Peyer's patch (tissue), 4 donors: ENCODE measurements around the gene TAF12.

Experiments used
- POLR2A ChIP-seq, 2 donors: fragments of 450-650 bp; IDR thresholded peaks; one replicate each; pipeline ENCODE4 v1.5.1; 2017; ENCODE audit warnings: antibody characterized with exemption in 2 of 2, mild to moderate bottlenecking in 2 of 2, moderate library complexity in 2 of 2
- TF ChIP-seq, protein P1 (sequence below), 6 experiments: fragments of 450-650 bp in 4 of 6; fragments of 200-600 bp in 2 of 6; sonication (generic) in 1 of 6; IDR thresholded peaks; one replicate each; pipeline ENCODE4 v1.5.1; 2017 to 2019; ENCODE audit warnings: antibody characterized with exemption in 6 of 6, mild to moderate bottlenecking in 3 of 6, moderate library complexity in 1 of 6

- TF ChIP-seq, protein P1, sequence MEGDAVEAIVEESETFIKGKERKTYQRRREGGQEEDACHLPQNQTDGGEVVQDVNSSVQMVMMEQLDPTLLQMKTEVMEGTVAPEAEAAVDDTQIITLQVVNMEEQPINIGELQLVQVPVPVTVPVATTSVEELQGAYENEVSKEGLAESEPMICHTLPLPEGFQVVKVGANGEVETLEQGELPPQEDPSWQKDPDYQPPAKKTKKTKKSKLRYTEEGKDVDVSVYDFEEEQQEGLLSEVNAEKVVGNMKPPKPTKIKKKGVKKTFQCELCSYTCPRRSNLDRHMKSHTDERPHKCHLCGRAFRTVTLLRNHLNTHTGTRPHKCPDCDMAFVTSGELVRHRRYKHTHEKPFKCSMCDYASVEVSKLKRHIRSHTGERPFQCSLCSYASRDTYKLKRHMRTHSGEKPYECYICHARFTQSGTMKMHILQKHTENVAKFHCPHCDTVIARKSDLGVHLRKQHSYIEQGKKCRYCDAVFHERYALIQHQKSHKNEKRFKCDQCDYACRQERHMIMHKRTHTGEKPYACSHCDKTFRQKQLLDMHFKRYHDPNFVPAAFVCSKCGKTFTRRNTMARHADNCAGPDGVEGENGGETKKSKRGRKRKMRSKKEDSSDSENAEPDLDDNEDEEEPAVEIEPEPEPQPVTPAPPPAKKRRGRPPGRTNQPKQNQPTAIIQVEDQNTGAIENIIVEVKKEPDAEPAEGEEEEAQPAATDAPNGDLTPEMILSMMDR (IDR thresholded peaks at IDR 0.05): no peak
- no peak for TF ChIP-seq POLR2A (IDR thresholded peaks at IDR 0.05)
Measured at GRCh38 chr1:28565726-28566125, 77.1 kb downstream of the TAF12 start.
